Activated CD8-positive, alpha-beta T cell treated with anti-CD3 and anti-CD28 coated beads for 36 hours (primary cell): ENCODE results near the gene IL19. TPM values are rescaled to one million over a fixed set of nuclear protein-coding genes. Genes with fewer than 3 reads are reported as not detected.

Source experiments
- ATAC-seq: fragments of 200-7000 bp; cut with Tn5 transposase; one replicate; pipeline ENCODE4 v1.10.0; 2021; ENCODE audit warnings: mild to moderate bottlenecking, moderate library complexity
- CTCF ChIA-PET: fragments of 350-600 bp; sonication (Branson Sonifier 250); formaldehyde crosslinking; loops from one replicate; lab custom pipeline; 2021; ENCODE audit warnings: antibody characterized with exemption; lab: Charles Lee
- POLR2A ChIA-PET: fragments of 350-600 bp; sonication (Branson Sonifier 250); formaldehyde crosslinking; loops from one replicate; lab custom pipeline; 2021; ENCODE audit warnings: antibody characterized with exemption; lab: Charles Lee
- DNase-seq: peaks from one replicate; pipeline ENCODE4 v3.0.0-alpha.2; 2020
- H3K27ac Mint-ChIP-seq: one replicate; pipeline ENCODE4 v1.8.0; 2021; ENCODE audit warnings: mild to moderate bottlenecking, mixed read lengths
- H3K27me3 Mint-ChIP-seq: one replicate; pipeline ENCODE4 v1.8.0; 2021; ENCODE audit warnings: mixed read lengths
- H3K36me3 Mint-ChIP-seq: one replicate; pipeline ENCODE4 v1.8.0; 2021; ENCODE audit warnings: low read depth, mixed read lengths
- H3K4me1 Mint-ChIP-seq: one replicate; pipeline ENCODE4 v1.8.0; 2021; ENCODE audit warnings: low read depth, mixed read lengths
- H3K4me3 Mint-ChIP-seq: one replicate; pipeline ENCODE4 v1.8.0; 2021; ENCODE audit warnings: mild to moderate bottlenecking, moderate library complexity, mixed read lengths
- H3K9me3 Mint-ChIP-seq: one replicate; pipeline ENCODE4 v1.8.0; 2021; ENCODE audit warnings: mixed read lengths
- intact Hi-C: fragments of 100-400 bp; cut with micrococcal nuclease; formaldehyde crosslinking; loops from one replicate; pipeline ENCODE4 v1.10.0; 2022
- total RNA-seq, 2 experiments: library from RNA; stranded (reverse); gene quantifications; one replicate each; pipeline ENCODE4 v1.2.3, GENCODE V29; 2021
- TF ChIP-seq, protein P1 (sequence below): fragments of 200-600 bp; IDR thresholded peaks from one replicate; pipeline ENCODE4 v1.8.0; 2022; ENCODE audit warnings: antibody characterized with exemption, mild to moderate bottlenecking

The IL19 gene
- total RNA-seq, 2 experiments from 2014 or later, result not detected

GRCh38 chr1:206823727-206824126, 53.2 kb downstream of the IL19 start:
- intact Hi-C loops, result no loop called here
- no peaks in the 10 kb centered on the region for H3K27me3 Mint-ChIP-seq
- no peaks in the 10 kb centered on the region for H3K36me3 Mint-ChIP-seq
- ChIA-PET POLR2A (interaction anchor here (1.0 to 1.2 kb wide), 2 partner anchors 49 to 85 kb away, joined by 3 to 4 read pairs; no protein-coding TSS in a partner anchor), CTCF (interaction anchor here (1.0 kb wide), 2 partner anchors 9 to 89 kb away, joined by 3 to 4 read pairs; no protein-coding TSS in a partner anchor)
- H3K4me1 Mint-ChIP-seq, result peaks cover 13% of the 10 kb centered on the region
- H3K4me3 Mint-ChIP-seq, result no peak overlapping the region
- H3K9me3 Mint-ChIP-seq, result no peaks in the 10 kb centered on the region
- DNase-seq (no peak), ATAC-seq (no peak)
- TF ChIP-seq, protein P1, sequence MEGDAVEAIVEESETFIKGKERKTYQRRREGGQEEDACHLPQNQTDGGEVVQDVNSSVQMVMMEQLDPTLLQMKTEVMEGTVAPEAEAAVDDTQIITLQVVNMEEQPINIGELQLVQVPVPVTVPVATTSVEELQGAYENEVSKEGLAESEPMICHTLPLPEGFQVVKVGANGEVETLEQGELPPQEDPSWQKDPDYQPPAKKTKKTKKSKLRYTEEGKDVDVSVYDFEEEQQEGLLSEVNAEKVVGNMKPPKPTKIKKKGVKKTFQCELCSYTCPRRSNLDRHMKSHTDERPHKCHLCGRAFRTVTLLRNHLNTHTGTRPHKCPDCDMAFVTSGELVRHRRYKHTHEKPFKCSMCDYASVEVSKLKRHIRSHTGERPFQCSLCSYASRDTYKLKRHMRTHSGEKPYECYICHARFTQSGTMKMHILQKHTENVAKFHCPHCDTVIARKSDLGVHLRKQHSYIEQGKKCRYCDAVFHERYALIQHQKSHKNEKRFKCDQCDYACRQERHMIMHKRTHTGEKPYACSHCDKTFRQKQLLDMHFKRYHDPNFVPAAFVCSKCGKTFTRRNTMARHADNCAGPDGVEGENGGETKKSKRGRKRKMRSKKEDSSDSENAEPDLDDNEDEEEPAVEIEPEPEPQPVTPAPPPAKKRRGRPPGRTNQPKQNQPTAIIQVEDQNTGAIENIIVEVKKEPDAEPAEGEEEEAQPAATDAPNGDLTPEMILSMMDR, result no peak
- no peak overlapping the region for H3K27ac Mint-ChIP-seq

GRCh38 chr1:206824331-206824730, 53.8 kb downstream of the IL19 start:
- Mint-ChIP-seq H3K27ac (no peak overlapping the region), H3K4me1 (peaks cover 19% of the 10 kb centered on the region), H3K9me3 (no peaks in the 10 kb centered on the region), H3K36me3 (no peaks in the 10 kb centered on the region), H3K4me3 (no peak overlapping the region), H3K27me3 (no peaks in the 10 kb centered on the region)
- DNase-seq (no peak), ATAC-seq (no peak)
- TF ChIP-seq, protein P1, result no peak
- ChIA-PET CTCF (interaction anchor here (1.0 kb wide), 1 partner anchor 8 kb away, joined by 3 read pairs; no protein-coding TSS in a partner anchor), POLR2A (interaction anchor here (0.7 to 1.0 kb wide), 2 partner anchors 48 to 72 kb away, joined by 3 to 4 read pairs; no protein-coding TSS in a partner anchor)
- intact Hi-C loops, result no loop called here

DNA sequence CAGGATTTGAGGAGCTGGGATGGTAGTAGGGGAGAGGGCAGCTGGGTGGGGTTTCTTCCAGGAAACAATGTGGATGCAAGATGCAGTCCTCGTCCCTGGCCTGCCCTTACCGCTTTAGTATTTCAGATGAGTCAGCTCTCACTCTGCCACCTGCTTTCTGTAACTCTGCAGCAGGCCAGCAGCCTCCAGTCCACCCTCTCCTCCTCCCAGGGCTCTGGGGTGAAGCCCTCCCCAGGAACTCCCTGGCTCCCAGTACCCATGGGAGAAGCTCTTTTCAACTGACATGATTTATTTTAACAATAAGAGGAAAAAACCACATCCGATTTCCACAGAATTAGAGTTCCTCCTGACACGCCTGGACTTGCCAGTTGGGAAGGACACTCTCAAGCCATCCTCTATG, 55.8 kb downstream of the IL19 start:
- intact Hi-C loops, result no loop called here
- DNase-seq (no peak), ATAC-seq (no peak)
- ChIA-PET CTCF (interaction anchor here (0.6 to 2.0 kb wide), 8 partner anchors 17 to 179 kb away, joined by 3 to 7 read pairs (median 4); partner anchors contain the start of gene IL20), POLR2A (interaction anchor here (1.2 kb wide), 1 partner anchor 21 kb away, joined by 3 read pairs; no protein-coding TSS in a partner anchor)
- Mint-ChIP-seq H3K4me1 (peaks cover 33% of the 10 kb centered on the region), H3K36me3 (no peaks in the 10 kb centered on the region), H3K27ac (no peak overlapping the region), H3K4me3 (no peak overlapping the region), H3K9me3 (no peaks in the 10 kb centered on the region), H3K27me3 (no peaks in the 10 kb centered on the region)
- TF ChIP-seq, protein P1, result no peak

GRCh38 chr1:206828061-206828460, 57.5 kb downstream of the IL19 start:
- no peak for DNase-seq
- CTCF ChIA-PET, result interaction anchor here (0.7 to 2.4 kb wide), 7 partner anchors 11 to 195 kb away, joined by 3 to 9 read pairs (median 3); partner anchors contain the start of gene IL19

GRCh38 chr1:206828765-206829164, 58.2 kb downstream of the IL19 start:
- no peak overlapping the region for H3K4me3 Mint-ChIP-seq
- intact Hi-C loops, result no loop called here
- peaks cover 48% of the 10 kb centered on the region for H3K4me1 Mint-ChIP-seq
- TF ChIP-seq, protein P1, result no peak
- ChIA-PET CTCF (interaction anchor here (0.9 to 2.4 kb wide), 8 partner anchors 10 to 195 kb away, joined by 3 to 9 read pairs (median 4); partner anchors contain the start of gene IL20), POLR2A (interaction anchor here (1.0 kb wide), 1 partner anchor 8 kb away, joined by 3 read pairs; no protein-coding TSS in a partner anchor)
- no peak overlapping the region for H3K27ac Mint-ChIP-seq
- DNase-seq (no peak), ATAC-seq (no peak)
- no peaks in the 10 kb centered on the region for H3K36me3 Mint-ChIP-seq
- H3K27me3 Mint-ChIP-seq, result no peaks in the 10 kb centered on the region
- H3K9me3 Mint-ChIP-seq, result no peaks in the 10 kb centered on the region

More at GRCh38 chr1:206828061-206828460, 57.5 kb downstream of the IL19 start:
- ATAC-seq, result no peak
- Mint-ChIP-seq H3K36me3 (no peaks in the 10 kb centered on the region), H3K9me3 (no peaks in the 10 kb centered on the region), H3K27me3 (no peaks in the 10 kb centered on the region), H3K27ac (no peak overlapping the region), H3K4me3 (no peak overlapping the region), H3K4me1 (peaks cover 42% of the 10 kb centered on the region)
- TF ChIP-seq, protein P1, result no peak
- POLR2A ChIA-PET, result no interaction called here
- intact Hi-C loops, result no loop called here
